ENCODE measurements around the gene EPG5. TPM values are rescaled to one million over a fixed set of nuclear protein-coding genes. Genes with fewer than 3 reads are reported as not detected.
A peak's percentile ranks its signal among the peaks of the same experiment; 100 is the strongest.

Gene EPG5
- total and polyA plus RNA-seq, 2 of the 4 experiments (the other 2 are of a cell fraction): 37.3 to 114 TPM

DNA sequence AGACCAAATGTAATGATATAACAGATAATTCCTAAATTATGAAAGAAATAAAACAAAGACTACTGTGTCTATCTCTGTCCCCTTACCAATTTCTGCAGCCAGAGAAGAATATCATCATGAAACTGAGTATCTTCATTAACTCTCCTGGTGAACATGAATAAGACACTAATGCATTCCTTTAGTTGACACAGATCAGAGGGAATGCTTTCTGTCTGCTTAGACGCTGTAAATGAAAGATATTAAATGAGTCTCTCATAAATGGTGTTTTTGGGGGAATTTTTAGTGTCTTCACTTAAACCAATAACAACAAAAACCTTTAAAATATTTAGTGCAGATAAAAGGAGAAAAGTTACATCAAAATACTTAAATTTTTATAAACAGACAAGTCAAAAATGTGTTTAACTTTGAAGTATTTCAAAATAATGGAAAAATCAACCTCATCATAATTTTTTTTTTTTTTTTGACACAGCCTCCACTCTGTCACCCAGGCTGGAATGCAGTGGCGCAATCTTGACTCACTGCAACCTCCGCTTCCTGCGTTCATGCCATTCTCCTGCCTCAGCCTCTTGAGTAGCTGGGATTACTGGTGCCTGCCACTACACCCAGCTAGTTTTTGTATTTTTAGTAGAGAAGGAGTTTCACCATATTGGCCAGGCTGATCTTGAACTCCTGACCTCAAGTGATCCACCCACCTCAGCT, 16.0 kb downstream of the EPG5 start:
- no peak overlapping the region for H3K9ac ChIP-seq (ENCODE audit: low read depth, low read length)
- in situ Hi-C loops (cut with MboI; ENCODE audit: low sequenced_read_pairs): no loop called here
- H3K36me3 ChIP-seq (ENCODE audit: control insufficient read depth, insufficient read depth, low read length): peaks cover 44% of the 10 kb centered on the region

More for the DNA sequence above, 16.0 kb downstream of the EPG5 start:
- BruUV-seq (replicated peaks): no TSS peak
- peak overlapping the region; percentile 93; the same call in 1 of the 2 replicates for H3K18ac ChIP-seq (ENCODE audit: low read depth, low read length)
- H2AFZ ChIP-seq (replicated peaks; ENCODE audit: low read length, poor library complexity): no peak overlapping the region
- H4K8ac ChIP-seq (ENCODE audit: low read depth in 2 of 2, low read length in 2 of 2): peak overlapping the region; percentile 90 to 91; a peak in 3 of 4 replicates
- peak overlapping the region; percentile 85; the same call in 1 of the 2 replicates for H3K23ac ChIP-seq (ENCODE audit: low read depth, low read length)
- H2AK5ac ChIP-seq (ENCODE audit: low read depth, low read length): no peak overlapping the region
- no peak for TF ChIP-seq MXI1 (IDR thresholded peaks at IDR 0.05; ENCODE audit: borderline replicate concordance, low read depth, low read length)
- no peak for TF ChIP-seq NFE2L2 (IDR thresholded peaks at IDR 0.05; ENCODE audit: low read depth, low read length)
- peak; percentile 87 for TF ChIP-seq FOS (IDR thresholded peaks at IDR 0.05; ENCODE audit: low read depth, low read length)
- TF ChIP-seq, protein P1, sequence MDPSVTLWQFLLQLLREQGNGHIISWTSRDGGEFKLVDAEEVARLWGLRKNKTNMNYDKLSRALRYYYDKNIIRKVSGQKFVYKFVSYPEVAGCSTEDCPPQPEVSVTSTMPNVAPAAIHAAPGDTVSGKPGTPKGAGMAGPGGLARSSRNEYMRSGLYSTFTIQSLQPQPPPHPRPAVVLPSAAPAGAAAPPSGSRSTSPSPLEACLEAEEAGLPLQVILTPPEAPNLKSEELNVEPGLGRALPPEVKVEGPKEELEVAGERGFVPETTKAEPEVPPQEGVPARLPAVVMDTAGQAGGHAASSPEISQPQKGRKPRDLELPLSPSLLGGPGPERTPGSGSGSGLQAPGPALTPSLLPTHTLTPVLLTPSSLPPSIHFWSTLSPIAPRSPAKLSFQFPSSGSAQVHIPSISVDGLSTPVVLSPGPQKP (IDR thresholded peaks at IDR 0.05; ENCODE audit: borderline replicate concordance, low read depth, low read length): no peak
- no peak for TF ChIP-seq POLR2A (IDR thresholded peaks at IDR 0.05; ENCODE audit: low read depth, low read length)
- TF ChIP-seq SMC3 (IDR thresholded peaks at IDR 0.05; ENCODE audit: low read depth, low read length): no peak
- no peak for TF ChIP-seq MAZ (IDR thresholded peaks at IDR 0.05; ENCODE audit: borderline replicate concordance, low read depth, low read length)
- peak; percentile 97 for TF ChIP-seq CEBPB (IDR thresholded peaks at IDR 0.05; ENCODE audit: low read depth, low read length)
- TF ChIP-seq, protein P2, sequence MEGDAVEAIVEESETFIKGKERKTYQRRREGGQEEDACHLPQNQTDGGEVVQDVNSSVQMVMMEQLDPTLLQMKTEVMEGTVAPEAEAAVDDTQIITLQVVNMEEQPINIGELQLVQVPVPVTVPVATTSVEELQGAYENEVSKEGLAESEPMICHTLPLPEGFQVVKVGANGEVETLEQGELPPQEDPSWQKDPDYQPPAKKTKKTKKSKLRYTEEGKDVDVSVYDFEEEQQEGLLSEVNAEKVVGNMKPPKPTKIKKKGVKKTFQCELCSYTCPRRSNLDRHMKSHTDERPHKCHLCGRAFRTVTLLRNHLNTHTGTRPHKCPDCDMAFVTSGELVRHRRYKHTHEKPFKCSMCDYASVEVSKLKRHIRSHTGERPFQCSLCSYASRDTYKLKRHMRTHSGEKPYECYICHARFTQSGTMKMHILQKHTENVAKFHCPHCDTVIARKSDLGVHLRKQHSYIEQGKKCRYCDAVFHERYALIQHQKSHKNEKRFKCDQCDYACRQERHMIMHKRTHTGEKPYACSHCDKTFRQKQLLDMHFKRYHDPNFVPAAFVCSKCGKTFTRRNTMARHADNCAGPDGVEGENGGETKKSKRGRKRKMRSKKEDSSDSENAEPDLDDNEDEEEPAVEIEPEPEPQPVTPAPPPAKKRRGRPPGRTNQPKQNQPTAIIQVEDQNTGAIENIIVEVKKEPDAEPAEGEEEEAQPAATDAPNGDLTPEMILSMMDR (conservative IDR thresholded peaks at IDR 0.05; ENCODE audit: low read depth, low read length): no peak
- TF ChIP-seq RFX5 (IDR thresholded peaks at IDR 0.05; ENCODE audit: low read depth, low read length): no peak
- no peak; the same call in 1 of the 2 replicates for TF ChIP-seq CHD1 (IDR thresholded peaks at IDR 0.05; ENCODE audit: low read depth, low read length)
- intact Hi-C loops (cut with micrococcal nuclease): loop anchor here (1.0 kb wide), 1 partner anchor 16 kb away; the partner anchor contains the start of gene EPG5
- no peaks in the 10 kb centered on the region for H4K20me1 ChIP-seq (ENCODE audit: insufficient read depth, low read length)
- POLR2A ChIA-PET (ENCODE audit: unreplicated experiment): no interaction called here
- DNase-seq: peak; percentile 90
- dilution Hi-C loops (cut with HindIII; ENCODE audit: low sequenced_read_pairs, unreplicated experiment): no loop called here
- no peaks in the 10 kb centered on the region for H3K27me3 ChIP-seq (ENCODE audit: control insufficient read depth, insufficient read depth, low read length)
- H2BK5ac ChIP-seq (ENCODE audit: low read depth, low read length, poor library complexity, severe bottlenecking): peak overlapping the region; percentile 99
- H3K4ac ChIP-seq (ENCODE audit: low read depth, low read length): peak overlapping the region; percentile 79; the same call in 1 of the 2 replicates
- peak overlapping the region; percentile 96; the same call in 1 of the 2 replicates for H2BK20ac ChIP-seq (ENCODE audit: low read depth, low read length)
- H3K4me3 ChIP-seq (ENCODE audit: insufficient read depth, low read depth, low read length): no peak overlapping the region
- H3K56ac ChIP-seq (ENCODE audit: extremely low read depth, insufficient read depth, low read length): peak overlapping the region; percentile 82
- H3K4me2 ChIP-seq (ENCODE audit: low read depth, low read length): peak overlapping the region; percentile 47; the same call in 1 of the 2 replicates
- H2BK15ac ChIP-seq (ENCODE audit: low read depth, low read length): no peak overlapping the region
- CTCF ChIA-PET: no interaction called here
- peak overlapping the region; percentile 93 for H3K14ac ChIP-seq (replicated peaks; ENCODE audit: low read depth, low read length)
- H2BK120ac ChIP-seq (ENCODE audit: low read depth, low read length): peak overlapping the region; percentile 95
- peak overlapping the region; percentile 84; the same call in 1 of the 2 replicates for H3K27ac ChIP-seq (ENCODE audit: insufficient read depth, low read length)
- ATAC-seq (ENCODE audit: low read depth): peak; percentile 76
- peak overlapping the region; percentile 67; the same call in 1 of the 2 replicates for H4K91ac ChIP-seq (ENCODE audit: insufficient read depth, low read depth, low read length)
- H3K4me1 ChIP-seq (ENCODE audit: control insufficient read depth, insufficient read depth, low read length): peaks cover 20% of the 10 kb centered on the region
- H4K5ac ChIP-seq (ENCODE audit: low read depth, low read length): peak overlapping the region; percentile 77
- no peaks in the 10 kb centered on the region for H3K9me3 ChIP-seq (ENCODE audit: control insufficient read depth, insufficient read depth, low read length)
- no peak overlapping the region for H2AK9ac ChIP-seq (replicated peaks; ENCODE audit: low read depth, low read length, poor library complexity)
- H3K79me1 ChIP-seq (ENCODE audit: low read depth in 1 of 2, low read length in 2 of 2): peaks cover 40 to 68% of the 10 kb centered on the region in 2 experiments
- peaks cover 11% of the 10 kb centered on the region for H3K9me1 ChIP-seq (ENCODE audit: insufficient read depth, low read length)
- no CpG with 5 or more reads among the region's 4 CpGs for WGBS, 2 experiments (ENCODE audit: extremely low coverage in 2 of 2, insufficient read length in 1 of 2)

Data from IMR-90 (cell line).